Smooth muscle cell (in vitro differentiated cells): Measurements from ENCODE around the gene PPP1R26. TPM values are rescaled to one million over a fixed set of nuclear protein-coding genes. Genes with fewer than 3 reads are reported as not detected.

Experiments used
- DNase-seq: peaks from one replicate; lab custom pipeline; 2025; ENCODE audit not compliant: unreplicated experiment; lab: John Stamatoyannopoulos, UW
- H2AFZ ChIP-seq: fragments of 200-600 bp; sonication (generic); 2 replicates; pipeline ENCODE4 v1.6.0; 2016; ENCODE audit warnings: antibody characterized with exemption, low read depth, mild to moderate bottlenecking
- H3F3A ChIP-seq: fragments of 200-600 bp; sonication (generic); 2 replicates; pipeline ENCODE4 v1.6.0; 2017; ENCODE audit warnings: antibody characterized with exemption, low read depth
- H3K27ac ChIP-seq: fragments of 200-600 bp; sonication (generic); 2 replicates; pipeline ENCODE4 v1.5.1; 2016; ENCODE audit warnings: low read depth, mild to moderate bottlenecking
- H3K27me3 ChIP-seq: fragments of 200-600 bp; sonication (generic); 2 replicates; pipeline ENCODE4 v1.6.1; 2016; ENCODE audit warnings: low read depth, mild to moderate bottlenecking
- H3K36me3 ChIP-seq: fragments of 200-600 bp; sonication (generic); 2 replicates; pipeline ENCODE4 v1.5.1; 2016; ENCODE audit warnings: low read depth
- H3K4me1 ChIP-seq: fragments of 200-600 bp; sonication (generic); 2 replicates; pipeline ENCODE4 v1.5.1; 2016; ENCODE audit warnings: low read depth
- H3K4me2 ChIP-seq: fragments of 200-600 bp; sonication (generic); 2 replicates; pipeline ENCODE4 v1.6.0; 2016; ENCODE audit warnings: mild to moderate bottlenecking
- H3K4me3 ChIP-seq: fragments of 200-600 bp; sonication (generic); 2 replicates; pipeline ENCODE4 v1.5.1; 2016; ENCODE audit warnings: mild to moderate bottlenecking
- H3K79me2 ChIP-seq: fragments of 200-600 bp; sonication (generic); 2 replicates; pipeline ENCODE4 v1.6.0; 2016; ENCODE audit warnings: low read depth, mild to moderate bottlenecking
- H3K9ac ChIP-seq: fragments of 200-600 bp; sonication (generic); 2 replicates; pipeline ENCODE4 v1.6.0; 2016; ENCODE audit warnings: low read depth
- H3K9me3 ChIP-seq: fragments of 200-600 bp; sonication (generic); replicated peaks from 2 replicates; pipeline ENCODE4 v1.5.1; 2016; ENCODE audit warnings: low read depth
- H4K20me1 ChIP-seq: fragments of 200-600 bp; sonication (generic); 2 replicates; pipeline ENCODE4 v1.6.0; 2016; ENCODE audit warnings: low read depth
- WGBS: methylation state at CpG from one replicate; pipeline ENCODE4 v1.1.7; 2016; ENCODE audit warnings: low lambda C conversion rate; 5-methylcytosine and 5-hydroxymethylcytosine counted together
- polyA plus RNA-seq: library from polyadenylated mRNA; unstranded; fragments of >200 nt; fragmentation: Nextera tagmentation; extraction: Ambion mirVana; gene quantifications from 2 replicates; pipeline ENCODE4 v1.2.1, GENCODE V29; 2016
- total RNA-seq: library from RNA; depleted of rRNA; stranded (reverse); fragments of >200 nt; gene quantifications from 2 replicates; pipeline ENCODE4 v1.2.3, GENCODE V29; 2014
- TF ChIP-seq, protein P1 (sequence below): fragments of 200-600 bp; sonication (generic); IDR thresholded peaks from 2 replicates; pipeline ENCODE4 v1.5.1; 2017; ENCODE audit warnings: borderline replicate concordance, mild to moderate bottlenecking, antibody characterized with exemption; ENCODE audit not compliant: insufficient read depth, poor library complexity, severe bottlenecking

Gene PPP1R26
- total and polyA plus RNA-seq, 2 experiments from 2014 or later = 7.7 to 8.1 TPM

DNA sequence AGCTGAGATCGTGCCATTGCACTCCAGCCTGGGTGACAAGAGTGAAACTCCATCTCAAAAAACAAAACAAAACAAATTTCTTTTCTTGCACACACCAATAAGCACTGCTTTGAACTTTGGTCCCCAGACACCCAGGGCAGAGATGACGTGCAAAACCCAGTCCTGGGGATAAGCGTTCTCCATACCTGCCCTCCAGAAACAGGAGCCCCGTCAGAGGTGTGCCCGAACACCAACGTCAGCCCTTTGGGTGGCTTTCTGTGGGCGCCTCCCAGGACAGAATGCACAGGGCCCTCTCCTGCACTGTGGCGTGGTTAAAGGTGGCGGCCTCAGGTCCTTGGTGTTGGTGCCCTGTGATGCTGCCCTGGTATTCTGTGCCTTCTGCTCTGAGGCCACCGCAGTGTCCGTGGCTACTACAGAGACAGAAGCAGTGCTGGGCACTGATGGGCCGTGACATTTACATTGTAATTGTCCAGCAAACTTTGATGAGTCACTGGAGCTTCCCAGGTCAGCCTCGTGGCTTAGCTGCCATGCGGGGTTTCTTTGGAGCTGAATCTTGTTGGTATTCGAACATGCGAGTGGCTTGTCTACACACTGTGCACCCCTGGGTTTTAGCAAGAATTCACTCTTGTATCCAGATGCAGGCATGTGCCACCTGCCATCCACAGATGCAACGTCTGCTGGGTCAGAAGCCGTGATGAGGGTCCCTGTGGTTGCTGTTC, 9.8 kb downstream of the PPP1R26 start:
- Histone ChIP-seq H3K27me3 (no peaks in the 10 kb centered on the region), H3K27ac (no peak overlapping the region), H3K9me3 (no peaks in the 10 kb centered on the region), H3K4me1 (no peaks in the 10 kb centered on the region), H3K36me3 (no peaks in the 10 kb centered on the region), H3K4me2 (no peak overlapping the region), H3F3A (no peaks in the 10 kb centered on the region), H3K79me2 (no peaks in the 10 kb centered on the region), H4K20me1 (no peaks in the 10 kb centered on the region), H3K9ac (no peak overlapping the region), H2AFZ (no peak overlapping the region), H3K4me3 (no peak overlapping the region)
- TF ChIP-seq, protein P1, sequence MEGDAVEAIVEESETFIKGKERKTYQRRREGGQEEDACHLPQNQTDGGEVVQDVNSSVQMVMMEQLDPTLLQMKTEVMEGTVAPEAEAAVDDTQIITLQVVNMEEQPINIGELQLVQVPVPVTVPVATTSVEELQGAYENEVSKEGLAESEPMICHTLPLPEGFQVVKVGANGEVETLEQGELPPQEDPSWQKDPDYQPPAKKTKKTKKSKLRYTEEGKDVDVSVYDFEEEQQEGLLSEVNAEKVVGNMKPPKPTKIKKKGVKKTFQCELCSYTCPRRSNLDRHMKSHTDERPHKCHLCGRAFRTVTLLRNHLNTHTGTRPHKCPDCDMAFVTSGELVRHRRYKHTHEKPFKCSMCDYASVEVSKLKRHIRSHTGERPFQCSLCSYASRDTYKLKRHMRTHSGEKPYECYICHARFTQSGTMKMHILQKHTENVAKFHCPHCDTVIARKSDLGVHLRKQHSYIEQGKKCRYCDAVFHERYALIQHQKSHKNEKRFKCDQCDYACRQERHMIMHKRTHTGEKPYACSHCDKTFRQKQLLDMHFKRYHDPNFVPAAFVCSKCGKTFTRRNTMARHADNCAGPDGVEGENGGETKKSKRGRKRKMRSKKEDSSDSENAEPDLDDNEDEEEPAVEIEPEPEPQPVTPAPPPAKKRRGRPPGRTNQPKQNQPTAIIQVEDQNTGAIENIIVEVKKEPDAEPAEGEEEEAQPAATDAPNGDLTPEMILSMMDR = no peak
- WGBS = 90% methylated on average over 18 of the region's 18 CpGs
- no peak for DNase-seq

DNA sequence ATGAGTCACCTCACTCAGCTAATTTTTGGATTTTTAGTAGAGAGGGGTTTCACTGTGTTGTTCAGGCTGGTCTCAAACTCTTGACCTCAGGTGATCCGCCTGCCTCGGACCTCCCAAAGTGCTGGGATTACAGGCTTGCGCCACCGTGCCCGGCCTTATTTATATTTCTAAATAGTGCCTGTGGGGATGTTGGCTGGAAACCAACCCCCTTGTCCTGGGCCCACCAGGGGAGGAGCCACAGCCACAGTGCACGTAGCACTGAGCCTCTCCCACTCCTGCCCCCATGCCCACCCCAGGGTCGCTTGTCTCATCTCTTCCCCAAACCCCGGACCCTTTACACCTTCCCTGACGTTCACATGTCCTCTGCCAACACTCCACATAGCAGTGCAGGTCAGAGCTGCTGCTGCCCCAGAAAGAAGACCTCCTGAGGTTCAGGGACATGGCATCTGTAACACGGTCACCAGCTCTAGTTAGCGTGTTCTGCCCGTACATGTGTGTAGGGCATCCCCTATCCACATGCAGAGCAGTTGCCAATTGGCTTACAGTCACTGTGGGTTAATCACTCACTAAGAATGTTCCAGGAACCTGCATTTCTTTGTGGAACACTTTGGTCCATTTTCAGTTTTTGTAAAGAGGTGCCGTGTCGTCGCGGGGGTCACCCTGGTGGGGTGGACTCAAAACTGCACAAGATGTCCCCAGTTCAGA, 10.7 kb downstream of the PPP1R26 start:
- TF ChIP-seq, protein P1 = no peak
- no peaks in the 10 kb centered on the region for H3K4me1 ChIP-seq
- WGBS = 96% methylated on average over 15 of the region's 16 CpGs
- no peaks in the 10 kb centered on the region for H4K20me1 ChIP-seq
- no peak overlapping the region for H3K4me3 ChIP-seq
- no peaks in the 10 kb centered on the region for H3K36me3 ChIP-seq
- H3K27me3 ChIP-seq = no peaks in the 10 kb centered on the region
- no peak overlapping the region for H2AFZ ChIP-seq
- no peaks in the 10 kb centered on the region for H3K9me3 ChIP-seq
- no peak overlapping the region for H3K4me2 ChIP-seq
- no peaks in the 10 kb centered on the region for H3F3A ChIP-seq
- H3K27ac ChIP-seq = no peak overlapping the region
- no peaks in the 10 kb centered on the region for H3K79me2 ChIP-seq
- no peak overlapping the region for H3K9ac ChIP-seq
- DNase-seq = no peak

DNA sequence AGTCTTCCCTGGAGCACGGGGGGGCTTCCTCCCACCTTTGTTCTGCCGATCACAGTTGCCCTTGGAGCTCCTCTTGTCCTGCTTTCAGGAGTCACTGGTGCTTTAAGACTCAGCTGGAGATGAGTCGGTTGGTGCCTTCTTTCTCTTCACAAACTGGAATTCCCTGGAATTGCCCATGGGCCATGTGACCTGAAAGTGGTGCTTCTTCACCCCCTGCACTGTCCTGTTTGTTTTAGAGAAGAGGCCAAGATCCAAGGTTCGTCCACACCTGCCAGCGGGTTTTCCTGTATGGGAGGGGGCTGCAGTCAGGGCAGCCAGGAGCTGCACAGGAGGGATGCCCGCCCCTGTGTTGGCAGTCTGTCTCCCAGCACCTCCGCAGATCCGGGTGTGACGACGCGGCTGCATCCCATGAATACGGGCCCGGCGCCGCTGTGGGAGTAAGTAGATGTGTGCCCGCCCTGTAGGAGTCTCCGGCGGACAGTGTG, 11.4 kb downstream of the PPP1R26 start:
- no peaks in the 10 kb centered on the region for H3K4me1 ChIP-seq
- no peaks in the 10 kb centered on the region for H3K27me3 ChIP-seq
- H3K4me3 ChIP-seq = no peak overlapping the region
- H3K4me2 ChIP-seq = no peak overlapping the region
- H3K36me3 ChIP-seq = no peaks in the 10 kb centered on the region
- H3K27ac ChIP-seq = no peak overlapping the region
- no peaks in the 10 kb centered on the region for H3K79me2 ChIP-seq
- no peaks in the 10 kb centered on the region for H3F3A ChIP-seq
- no peak overlapping the region for H2AFZ ChIP-seq
- DNase-seq = no peak
- H3K9me3 ChIP-seq = no peaks in the 10 kb centered on the region
- WGBS = 84% methylated on average over 18 of the region's 18 CpGs
- H4K20me1 ChIP-seq = no peaks in the 10 kb centered on the region
- TF ChIP-seq, protein P1 = no peak
- no peak overlapping the region for H3K9ac ChIP-seq
